Neuronal stem cell (in vitro differentiated cells): Measurements from ENCODE around the gene CDK3.

Source experiments
- DNase-seq: peaks from one replicate; pipeline ENCODE4 v3.0.0-alpha.2; 2013; ENCODE audit warnings: low spot score
- H2AFZ ChIP-seq: one replicate; pipeline ENCODE4 v1.6.1; 2013; ENCODE audit warnings: mild to moderate bottlenecking, low read length, inconsistent platforms
- H2AK5ac ChIP-seq: 2 replicates; pipeline ENCODE4 v1.6.1; 2013; ENCODE audit warnings: low read depth, mild to moderate bottlenecking, inconsistent platforms, low read length, moderate library complexity, mixed read lengths
- H2BK120ac ChIP-seq: 2 replicates; pipeline ENCODE4 v1.6.1; 2013; ENCODE audit warnings: low read depth, mild to moderate bottlenecking, inconsistent platforms, low read length, moderate library complexity, mixed read lengths
- H2BK12ac ChIP-seq: one replicate; pipeline ENCODE4 v1.6.1; 2013; ENCODE audit warnings: low read length, inconsistent platforms
- H2BK15ac ChIP-seq: 2 replicates; pipeline ENCODE4 v1.6.1; 2013; ENCODE audit warnings: mild to moderate bottlenecking, low read length, inconsistent platforms, mixed read lengths
- H2BK5ac ChIP-seq: one replicate; pipeline ENCODE4 v1.6.1; 2013; ENCODE audit warnings: inconsistent platforms, mild to moderate bottlenecking, low read length, moderate library complexity
- H3K14ac ChIP-seq: one replicate; pipeline ENCODE4 v1.6.1; 2013; ENCODE audit warnings: low read length, inconsistent platforms
- H3K18ac ChIP-seq: 2 replicates; pipeline ENCODE4 v1.6.1; 2013; ENCODE audit warnings: low read length, inconsistent platforms
- H3K23ac ChIP-seq: 2 replicates; pipeline ENCODE4 v1.6.1; 2013; ENCODE audit warnings: low read depth, mild to moderate bottlenecking, mixed read lengths, low read length, inconsistent platforms; ENCODE audit not compliant: poor library complexity
- H3K27ac ChIP-seq: replicated peaks from 3 replicates; pipeline ENCODE4 v1.5.1; 2013; ENCODE audit warnings: low read length, inconsistent platforms
- H3K27me3 ChIP-seq, 3 experiments: 2 replicates each; pipeline ENCODE4 v1.6.1; 2013; ENCODE audit warnings: low read length in 3 of 3, mild to moderate bottlenecking in 2 of 3, inconsistent platforms in 1 of 3, low read depth in 1 of 3, mixed read lengths in 1 of 3, moderate library complexity in 1 of 3; ENCODE audit not compliant: control insufficient read depth in 3 of 3, insufficient read depth in 3 of 3
- H3K36me3 ChIP-seq, 2 donors: replicated peaks in 1 of 2; 2 replicates each; pipeline ENCODE4 v1.6.1; 2013; ENCODE audit warnings: low read length in 2 of 2; ENCODE audit not compliant: control insufficient read depth in 2 of 2, insufficient read depth in 2 of 2
- H3K4ac ChIP-seq: 2 replicates; pipeline ENCODE4 v1.6.1; 2013; ENCODE audit warnings: inconsistent platforms, mild to moderate bottlenecking, low read length, moderate library complexity
- H3K4me1 ChIP-seq, 2 donors: 1 replicate in 1 of 2; 2 replicates in 1 of 2; pipeline ENCODE4 v1.6.1; 2013; ENCODE audit warnings: low read length in 2 of 2, low read depth in 1 of 2; ENCODE audit not compliant: control insufficient read depth in 2 of 2, insufficient read depth in 1 of 2
- H3K4me2 ChIP-seq: one replicate; pipeline ENCODE4 v1.6.1; 2013; ENCODE audit warnings: mild to moderate bottlenecking, low read length, inconsistent platforms; ENCODE audit not compliant: insufficient read depth, poor library complexity, severe bottlenecking
- H3K4me3 ChIP-seq, 2 donors: 2 replicates each; pipeline ENCODE4 v1.5.1; 2013; ENCODE audit warnings: low read length in 2 of 2, mild to moderate bottlenecking in 2 of 2, inconsistent platforms in 1 of 2, moderate library complexity in 1 of 2
- H3K79me1 ChIP-seq: one replicate; pipeline ENCODE4 v1.6.1; 2013; ENCODE audit warnings: low read depth, mild to moderate bottlenecking, inconsistent platforms, low read length, moderate library complexity
- H3K9ac ChIP-seq: one replicate; pipeline ENCODE4 v1.6.1; 2013; ENCODE audit warnings: mild to moderate bottlenecking, low read depth, low read length, inconsistent platforms; ENCODE audit not compliant: poor library complexity
- H3K9me3 ChIP-seq, 2 donors: replicated peaks in 1 of 2; 2 replicates each; pipeline versions ENCODE3 to v1.6.1; 2013; ENCODE audit warnings: low read length in 2 of 2, mild to moderate bottlenecking in 2 of 2, inconsistent platforms in 1 of 2, low read depth in 1 of 2, mixed read lengths in 1 of 2, moderate library complexity in 1 of 2; ENCODE audit not compliant: control insufficient read depth in 2 of 2, insufficient read depth in 1 of 2
- H4K8ac ChIP-seq: one replicate; pipeline ENCODE4 v1.6.1; 2013; ENCODE audit warnings: low read depth, mild to moderate bottlenecking, inconsistent platforms, low read length, moderate library complexity
- H4K91ac ChIP-seq: one replicate; pipeline ENCODE4 v1.6.1; 2013; ENCODE audit warnings: low read length, low read depth, mild to moderate bottlenecking, inconsistent platforms; ENCODE audit not compliant: poor library complexity
- WGBS, 2 donors: extraction: QIAGEN DNeasy Blood & Tissue Kit; methylation state at CpG; one replicate each; pipeline ENCODE4 v1.1.7; 2013; ENCODE audit warnings: missing lambda C conversion rate in 2 of 2, mixed read lengths in 1 of 2; ENCODE audit not compliant: insufficient read length in 2 of 2, insufficient replicate concordance in 1 of 2; ENCODE audit errors: extremely low coverage in 2 of 2; 5-methylcytosine and 5-hydroxymethylcytosine counted together

The CDK3 gene

GRCh38 chr17:76011951-76012350 lies 11.3 kb downstream of the CDK3 start:
- H3K79me1 ChIP-seq = no peaks in the 10 kb centered on the region
- no peak overlapping the region for H2BK120ac ChIP-seq
- no peak overlapping the region for H3K4me3 ChIP-seq
- peaks cover 2 to 7% of the 10 kb centered on the region in 2 donors for H3K4me1 ChIP-seq
- no peak overlapping the region for H3K4me2 ChIP-seq
- WGBS, 2 donors = no CpG with 5 or more reads among the region's 5 CpGs
- H3K18ac ChIP-seq = no peak overlapping the region
- no peaks in the 10 kb centered on the region for H3K9me3 ChIP-seq
- no peak overlapping the region for H3K23ac ChIP-seq
- H2AFZ ChIP-seq = no peak overlapping the region
- no peak overlapping the region for H2AK5ac ChIP-seq
- no peaks in the 10 kb centered on the region for H3K36me3 ChIP-seq
- H4K8ac ChIP-seq = no peak overlapping the region
- H3K14ac ChIP-seq = no peak overlapping the region
- H2BK5ac ChIP-seq = no peak overlapping the region
- no peak overlapping the region for H3K4ac ChIP-seq
- no peak overlapping the region for H3K27ac ChIP-seq
- peak overlapping the region; percentile 15 for H3K9ac ChIP-seq
- no peak overlapping the region for H2BK15ac ChIP-seq
- peaks cover 0 to 20% (median 0%) of the 10 kb centered on the region in 3 experiments for H3K27me3 ChIP-seq
- no peak overlapping the region for H4K91ac ChIP-seq
- DNase-seq = no peak
- no peak overlapping the region for H2BK12ac ChIP-seq

GRCh38 chr17:76013377-76013932 lies 12.8 kb downstream of the CDK3 start:
- peak overlapping the region; percentile 91 for H2AFZ ChIP-seq
- H3K9ac ChIP-seq = no peak overlapping the region
- H3K4ac ChIP-seq = no peak overlapping the region
- H3K14ac ChIP-seq = no peak overlapping the region
- H3K9me3 ChIP-seq = no peaks in the 10 kb centered on the region
- no peak overlapping the region for H3K27ac ChIP-seq
- no peaks in the 10 kb centered on the region for H3K79me1 ChIP-seq
- H2AK5ac ChIP-seq = peak overlapping the region; percentile 82
- no peaks in the 10 kb centered on the region for H3K36me3 ChIP-seq
- H4K91ac ChIP-seq = no peak overlapping the region
- peak overlapping the region; percentile 0 for H2BK5ac ChIP-seq
- no peak for DNase-seq
- no peak overlapping the region for H3K4me3 ChIP-seq
- H2BK12ac ChIP-seq = no peak overlapping the region
- H3K18ac ChIP-seq = peak overlapping the region; percentile 55
- peak overlapping the region; percentile 37 for H2BK15ac ChIP-seq
- WGBS, 2 donors = no CpG with 5 or more reads among the region's 15 CpGs
- H2BK120ac ChIP-seq = no peak overlapping the region
- peak overlapping the region; percentile 34 for H3K23ac ChIP-seq
- H3K4me2 ChIP-seq = no peak overlapping the region
- H3K27me3 ChIP-seq = peaks cover 0 to 34% (median 0%) of the 10 kb centered on the region in 3 experiments
- H3K4me1 ChIP-seq = peaks cover 2 to 7% of the 10 kb centered on the region in 2 donors
- H4K8ac ChIP-seq = no peak overlapping the region

GRCh38 chr17:76014100-76014924 lies 13.7 kb downstream of the CDK3 start:
- no CpG with 5 or more reads among the region's 19 CpGs for WGBS, 2 donors
- Histone ChIP-seq H3K18ac (peak overlapping the region; percentile 86), H3K9ac (peak overlapping the region; percentile 30), H4K8ac (no peak overlapping the region), H4K91ac (no peak overlapping the region), H3K27me3 (peaks cover 0 to 36% (median 0%) of the 10 kb centered on the region in 3 experiments), H2BK5ac (peak overlapping the region; percentile 0), H3K14ac (no peak overlapping the region), H2BK15ac (peak overlapping the region; percentile 37), H2AFZ (peak overlapping the region; percentile 91), H3K4me2 (no peak overlapping the region), H3K9me3 (no peaks in the 10 kb centered on the region), H3K27ac (no peak overlapping the region), H2BK12ac (no peak overlapping the region), H3K4ac (no peak overlapping the region), H3K23ac (peak overlapping the region; percentile 88), H3K4me1 (peaks cover 2 to 7% of the 10 kb centered on the region in 2 donors), H3K36me3 (no peaks in the 10 kb centered on the region), H3K79me1 (peaks cover under 1% of the 10 kb centered on the region), H3K4me3 (no peak overlapping the region), H2AK5ac (peak overlapping the region; percentile 82), H2BK120ac (no peak overlapping the region)
- peak; percentile 76 for DNase-seq

- DNase-seq = no peak
- Histone ChIP-seq H3K27ac (no peak overlapping the region), H3K23ac (peak overlapping the region; percentile 88), H2BK12ac (no peak overlapping the region), H3K27me3 (peaks cover 0 to 42% (median 0%) of the 10 kb centered on the region in 3 experiments), H3K9ac (peak overlapping the region; percentile 72), H2BK5ac (peak overlapping the region; percentile 0), H2BK120ac (no peak overlapping the region), H3K9me3 (no peaks in the 10 kb centered on the region), H3K79me1 (peaks cover 2% of the 10 kb centered on the region), H2AFZ (no peak overlapping the region), H3K18ac (peak overlapping the region; percentile 41), H4K8ac (peak overlapping the region; percentile 56), H3K36me3 (no peaks in the 10 kb centered on the region), H3K4me2 (no peak overlapping the region), H3K4ac (no peak overlapping the region), H2BK15ac (peak overlapping the region; percentile 77), H3K4me3 (no peak overlapping the region), H2AK5ac (peak overlapping the region; percentile 41), H3K4me1 (peaks cover 2 to 7% of the 10 kb centered on the region in 2 donors), H4K91ac (no peak overlapping the region), H3K14ac (peak overlapping the region; percentile 17)
- no CpG with 5 or more reads among the region's 26 CpGs for WGBS, 2 donors
Observed at GRCh38 chr17:76014925-76015261, 14.2 kb downstream of the CDK3 start.
